Sigmoid colon (tissue), 4 donors: Measurements from ENCODE around the gene EFHD1.

ENCODE experiments used
- EP300 ChIP-seq, 4 donors: sonication (generic); formaldehyde crosslinking; IDR thresholded peaks; one replicate each; pipeline ENCODE4 v1.6.1; 2017; ENCODE audit warnings: antibody characterized with exemption in 4 of 4
- POLR2A ChIP-seq, 2 donors: fragments of 450-650 bp; IDR thresholded peaks; one replicate each; pipeline ENCODE4 v1.6.1; 2016; ENCODE audit warnings: antibody characterized with exemption in 2 of 2, mild to moderate bottlenecking in 2 of 2, moderate library complexity in 2 of 2
- TF ChIP-seq, protein P1 (sequence below), 4 experiments: fragments of 450-650 bp in 3 of 4; fragments of 200-600 bp in 1 of 4; IDR thresholded peaks; one replicate each; pipeline ENCODE4 v1.5.1; 2016 to 2019; ENCODE audit warnings: antibody characterized with exemption in 4 of 4, mild to moderate bottlenecking in 3 of 4, moderate library complexity in 2 of 4

DNA sequence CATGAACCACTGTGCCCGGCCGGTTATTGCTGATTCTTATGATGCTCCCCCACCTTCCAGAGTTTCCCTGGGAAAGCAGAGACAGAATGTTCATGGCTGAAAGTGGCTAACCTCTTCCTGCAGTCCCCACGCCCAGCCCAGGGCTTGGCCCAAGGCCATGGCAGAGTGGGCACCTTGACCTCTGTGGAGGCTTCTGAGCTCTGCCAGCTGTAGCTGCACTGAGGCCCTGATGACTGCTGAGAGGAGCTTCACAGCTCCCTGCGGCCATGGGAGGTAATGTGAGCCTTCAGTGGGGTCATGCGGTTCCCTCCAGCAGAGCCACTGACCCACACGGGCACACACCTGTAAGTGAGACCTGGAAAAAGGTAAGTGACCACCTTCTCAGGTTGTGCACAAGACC is 13.3 kb downstream of the EFHD1 start:
- TF ChIP-seq, protein P1, sequence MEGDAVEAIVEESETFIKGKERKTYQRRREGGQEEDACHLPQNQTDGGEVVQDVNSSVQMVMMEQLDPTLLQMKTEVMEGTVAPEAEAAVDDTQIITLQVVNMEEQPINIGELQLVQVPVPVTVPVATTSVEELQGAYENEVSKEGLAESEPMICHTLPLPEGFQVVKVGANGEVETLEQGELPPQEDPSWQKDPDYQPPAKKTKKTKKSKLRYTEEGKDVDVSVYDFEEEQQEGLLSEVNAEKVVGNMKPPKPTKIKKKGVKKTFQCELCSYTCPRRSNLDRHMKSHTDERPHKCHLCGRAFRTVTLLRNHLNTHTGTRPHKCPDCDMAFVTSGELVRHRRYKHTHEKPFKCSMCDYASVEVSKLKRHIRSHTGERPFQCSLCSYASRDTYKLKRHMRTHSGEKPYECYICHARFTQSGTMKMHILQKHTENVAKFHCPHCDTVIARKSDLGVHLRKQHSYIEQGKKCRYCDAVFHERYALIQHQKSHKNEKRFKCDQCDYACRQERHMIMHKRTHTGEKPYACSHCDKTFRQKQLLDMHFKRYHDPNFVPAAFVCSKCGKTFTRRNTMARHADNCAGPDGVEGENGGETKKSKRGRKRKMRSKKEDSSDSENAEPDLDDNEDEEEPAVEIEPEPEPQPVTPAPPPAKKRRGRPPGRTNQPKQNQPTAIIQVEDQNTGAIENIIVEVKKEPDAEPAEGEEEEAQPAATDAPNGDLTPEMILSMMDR (IDR thresholded peaks at IDR 0.05), result no peak
- TF ChIP-seq POLR2A (IDR thresholded peaks at IDR 0.05), result no peak
- no peak for TF ChIP-seq EP300 (IDR thresholded peaks at IDR 0.05)
